Chondrocyte (in vitro differentiated cells): Measurements from ENCODE around the gene LRRC63. TPM values are rescaled to one million over a fixed set of nuclear protein-coding genes. Genes with fewer than 3 reads are reported as not detected.

Experiments
- DNase-seq: peaks from one replicate; pipeline ENCODE4 v3.0.0; 2021; ENCODE audit warnings: mixed read lengths, low spot score
- H3K27ac Mint-ChIP-seq: one replicate; pipeline ENCODE4 v1.8.0; 2021; ENCODE audit warnings: mild to moderate bottlenecking, moderate library complexity, mixed read lengths; ENCODE audit not compliant: unreplicated experiment
- H3K27me3 Mint-ChIP-seq: 2 replicates; pipeline ENCODE4 v1.8.0; 2021; ENCODE audit warnings: low read depth, mixed read lengths
- H3K36me3 Mint-ChIP-seq: 2 replicates; pipeline ENCODE4 v1.8.0; 2021; ENCODE audit warnings: low read depth, mixed read lengths
- H3K4me1 Mint-ChIP-seq: 2 replicates; pipeline ENCODE4 v1.8.0; 2021; ENCODE audit warnings: low read depth, mild to moderate bottlenecking, mixed read lengths
- H3K4me3 Mint-ChIP-seq: one replicate; pipeline ENCODE4 v1.8.0; 2021; ENCODE audit warnings: mild to moderate bottlenecking, moderate library complexity, mixed read lengths; ENCODE audit not compliant: unreplicated experiment
- H3K9me3 Mint-ChIP-seq: 2 replicates; pipeline ENCODE4 v1.8.0; 2021; ENCODE audit warnings: low read depth, mixed read lengths
- CTCF ChIP-seq: fragments of 200-600 bp; sonication (generic); IDR thresholded peaks from 2 replicates; pipeline ENCODE4 v1.5.0; 2021; ENCODE audit warnings: antibody characterized with exemption, mild to moderate bottlenecking, moderate library complexity
- total RNA-seq: library from RNA; stranded (reverse); gene quantifications from 3 replicates; pipeline ENCODE4 v1.2.1, GENCODE V29; 2021

Gene LRRC63
- total RNA-seq, 1 donor from 2014 or later: 0.15 TPM

GRCh38 chr13:46320821-46321220, 109.1 kb downstream of the LRRC63 start:
- Mint-ChIP-seq H3K27ac (no peak overlapping the region), H3K9me3 (no peaks in the 10 kb centered on the region), H3K36me3 (no peaks in the 10 kb centered on the region), H3K27me3 (peaks cover 2% of the 10 kb centered on the region), H3K4me1 (no peaks in the 10 kb centered on the region), H3K4me3 (no peak overlapping the region)
- TF ChIP-seq CTCF: no peak
- no peak for DNase-seq

- Mint-ChIP-seq H3K4me1 (no peaks in the 10 kb centered on the region), H3K36me3 (no peaks in the 10 kb centered on the region), H3K4me3 (no peak overlapping the region), H3K9me3 (peaks cover 6% of the 10 kb centered on the region), H3K27ac (no peak overlapping the region), H3K27me3 (peaks cover 2% of the 10 kb centered on the region)
- peak; percentile 94 for TF ChIP-seq CTCF
- DNase-seq: no peak
These were observed 109.9 kb downstream of the LRRC63 start for GRCh38 chr13:46321494-46322225.

GRCh38 chr13:46324976-46325375, 113.2 kb downstream of the LRRC63 start:
- H3K27ac Mint-ChIP-seq: no peak overlapping the region
- TF ChIP-seq CTCF: no peak
- no peak for DNase-seq
- H3K4me1 Mint-ChIP-seq: no peaks in the 10 kb centered on the region
- peaks cover 6% of the 10 kb centered on the region for H3K9me3 Mint-ChIP-seq
- no peak overlapping the region for H3K4me3 Mint-ChIP-seq
- peaks cover 6% of the 10 kb centered on the region for H3K27me3 Mint-ChIP-seq
- no peaks in the 10 kb centered on the region for H3K36me3 Mint-ChIP-seq

Other genes starting within 250 kb of the LRRC63 start
- 38.8 to 45.0 TPM (median 39.6 TPM) in 3 replicates for gene ZC3H13, start 159.2 kb upstream of the LRRC63 start, total RNA-seq
- gene CPB2, start 106.9 kb upstream of the LRRC63 start, total RNA-seq: not detected in 3 replicates
- 0.19 to 1.2 TPM (median 1.00 TPM) in 3 replicates for gene LCP1, start 29.8 kb upstream of the LRRC63 start, total RNA-seq
- 1.5 to 3.5 TPM (median 2.0 TPM) in 3 replicates for gene RUBCNL, start 175.3 kb downstream of the LRRC63 start, total RNA-seq